Activated CD4-positive, CD25-positive, alpha-beta regulatory T cell treated with anti-CD3 and anti-CD28 coated beads, Interleukin-2, amount 50 U/mL, for 24 hours (primary cell): Measurements from ENCODE around the gene TRIP6.
A peak's percentile ranks its signal among the peaks of the same experiment; 100 is the strongest.
"Not testable (repeated sequence)": the region's sequence is repeated elsewhere in the genome, so short reads cannot be mapped to it uniquely, and the experiment has no call there.

ENCODE experiments used
- ATAC-seq, 2 donors: fragments of 150-1000 bp; cut with Tn5 transposase; one replicate each; pipeline ENCODE4 v1.10.0; 2021; ENCODE audit warnings: mild to moderate bottlenecking in 1 of 2, moderate library complexity in 1 of 2

The TRIP6 gene

DNA sequence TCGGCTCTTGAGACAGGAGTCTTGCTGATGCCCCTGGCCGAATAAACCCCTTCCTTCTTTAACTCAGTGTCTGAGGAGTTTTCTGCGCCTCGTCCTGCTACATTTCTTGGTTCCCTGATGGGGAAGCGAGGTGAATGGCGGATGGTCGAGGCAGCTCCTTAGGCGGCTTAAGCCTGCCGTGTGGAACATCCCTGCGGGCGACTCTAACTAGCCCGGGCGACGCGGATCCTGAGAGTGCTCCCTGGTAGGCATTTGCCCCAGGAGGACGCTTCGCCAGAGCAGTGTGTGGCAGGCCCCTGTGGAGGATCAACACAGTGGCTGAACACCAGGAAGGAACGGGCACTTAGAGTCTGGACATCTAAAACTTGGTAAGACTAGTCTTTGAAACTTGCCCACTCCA is 27.8 kb upstream of the TRIP6 start:
- no peak for ATAC-seq

GRCh38 chr7:100840470-100841100 is 26.6 kb upstream of the TRIP6 start:
- no peak for ATAC-seq

- ATAC-seq, result no peak
Observed at GRCh38 chr7:100847360-100847759, 19.8 kb upstream of the TRIP6 start.

GRCh38 chr7:100852048-100852872 is 14.9 kb upstream of the TRIP6 start, which contains the start of gene SLC12A9:
Gene SLC12A9 (plus strand): TSS chr7:100852713. CDS start chr7:100854198, 1,485 bp downstream.
- ATAC-seq, result peak; percentile 98 to 99

GRCh38 chr7:100854146-100854895 is 12.9 kb upstream of the TRIP6 start:
- ATAC-seq, result no peak

- not testable (repeated sequence) for ATAC-seq
Observed at GRCh38 chr7:100854899-100855298, 12.3 kb upstream of the TRIP6 start.

DNA sequence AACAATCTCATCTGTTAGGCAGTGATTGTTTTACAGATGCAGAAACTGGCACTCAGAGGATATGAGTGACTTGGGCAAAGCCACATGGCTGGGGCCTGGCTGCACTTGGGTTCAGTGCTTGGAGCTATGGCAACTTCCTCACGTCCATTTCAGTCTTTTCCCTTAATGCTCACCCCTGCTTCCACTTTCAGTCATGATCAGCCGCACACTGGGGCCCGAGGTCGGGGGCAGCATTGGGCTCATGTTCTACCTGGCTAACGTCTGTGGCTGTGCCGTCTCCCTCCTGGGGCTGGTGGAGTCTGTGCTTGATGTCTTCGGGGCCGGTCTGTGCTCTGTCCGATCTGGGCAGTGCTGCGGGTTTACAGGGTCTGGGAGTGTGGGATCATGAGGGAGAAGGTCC is 11.7 kb upstream of the TRIP6 start:
- ATAC-seq, result no peak

DNA sequence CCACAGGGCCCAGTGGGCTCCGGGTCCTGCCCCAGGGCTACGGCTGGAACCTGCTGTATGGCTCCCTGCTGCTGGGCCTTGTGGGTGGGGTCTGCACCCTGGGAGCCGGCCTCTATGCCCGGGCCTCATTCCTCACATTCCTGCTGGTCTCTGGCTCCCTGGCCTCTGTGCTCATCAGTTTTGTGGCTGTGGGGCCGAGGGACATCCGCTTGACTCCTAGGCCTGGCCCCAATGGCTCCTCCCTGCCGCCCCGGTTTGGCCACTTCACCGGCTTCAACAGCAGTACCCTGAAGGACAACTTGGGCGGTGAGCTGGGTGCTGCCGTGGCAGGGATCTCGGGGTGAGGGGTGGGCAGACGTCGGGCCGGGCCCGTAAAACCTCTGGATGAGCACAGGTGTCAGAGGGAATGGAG is 10.3 kb upstream of the TRIP6 start:
- ATAC-seq, result no peak

- no peak for ATAC-seq
Observed at GRCh38 chr7:100859856-100860255, 7.3 kb upstream of the TRIP6 start.

GRCh38 chr7:100860702-100861615 is 6.2 kb upstream of the TRIP6 start:
- no peak for ATAC-seq

DNA sequence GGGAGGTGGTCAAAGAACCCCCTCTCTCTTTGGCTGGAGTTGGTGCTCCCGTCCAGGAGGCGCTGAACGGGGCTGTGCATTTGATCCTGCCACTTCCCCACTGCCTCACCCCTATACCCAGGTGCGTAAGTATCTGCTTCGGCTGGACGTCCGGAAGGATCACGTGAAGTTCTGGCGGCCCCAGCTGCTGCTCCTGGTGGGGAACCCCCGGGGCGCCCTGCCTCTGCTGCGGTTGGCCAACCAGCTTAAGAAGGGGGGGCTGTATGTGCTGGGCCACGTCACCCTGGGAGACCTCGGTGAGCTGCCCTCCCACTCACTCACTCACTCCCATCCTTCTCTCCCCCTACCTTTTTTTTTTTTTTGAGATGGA is 5.6 kb upstream of the TRIP6 start:
- no peak for ATAC-seq

DNA sequence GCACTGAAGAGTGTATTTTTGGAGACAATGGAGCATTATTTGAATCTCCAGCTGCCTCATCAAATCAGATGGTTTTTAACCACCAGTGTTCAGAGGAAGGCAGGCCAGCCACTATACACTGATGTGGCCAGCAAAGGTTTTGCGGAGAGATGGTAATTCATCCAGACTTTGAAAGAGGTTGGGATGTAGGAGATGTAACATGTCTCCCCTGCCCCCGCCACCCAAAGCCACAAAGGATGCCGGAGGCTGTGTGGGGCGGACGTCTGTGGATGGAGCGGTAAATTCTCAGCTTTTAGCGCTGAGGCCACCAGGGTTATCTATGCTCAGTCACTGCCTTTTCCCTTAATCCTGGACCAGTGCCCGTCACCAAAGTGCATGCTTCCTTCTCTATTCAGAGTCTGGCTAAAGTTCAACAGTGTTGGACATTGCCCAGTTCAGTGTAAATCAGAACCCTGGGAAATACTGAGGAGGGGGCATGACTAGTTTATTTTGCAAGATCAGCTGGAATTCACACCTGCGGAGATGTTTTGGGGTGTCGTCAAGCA is 3.7 kb upstream of the TRIP6 start:
- ATAC-seq, result no peak

DNA sequence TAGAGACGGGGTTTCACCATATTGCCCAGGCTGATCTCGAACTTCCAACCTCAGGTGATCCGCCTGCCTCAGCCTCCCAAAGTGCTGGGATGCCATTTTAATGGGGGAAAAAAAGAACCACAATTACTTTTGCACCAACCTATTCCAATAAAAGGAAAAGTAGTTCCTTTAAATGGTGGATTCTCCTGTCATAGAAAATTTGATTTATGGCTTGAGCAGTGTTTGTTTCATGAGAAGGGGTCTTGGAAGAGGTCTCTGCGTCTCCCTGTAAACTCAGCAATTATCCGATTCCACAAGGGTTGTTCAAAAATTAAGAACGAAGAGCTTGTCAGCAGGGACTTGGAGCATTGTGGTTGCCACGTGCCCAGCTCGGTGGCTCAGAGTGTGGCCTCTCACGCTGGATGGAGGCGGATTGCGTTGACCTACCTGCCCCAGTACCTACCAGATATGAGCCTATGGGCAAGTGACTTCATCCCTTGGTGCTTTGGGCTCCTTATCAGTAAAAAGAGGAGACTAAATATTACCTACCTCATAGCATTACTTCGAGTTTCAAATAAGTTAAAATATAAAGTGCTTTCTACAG is 2.8 kb upstream of the TRIP6 start:
- ATAC-seq, result no peak

GRCh38 chr7:100865372-100865911 is 1.7 kb upstream of the TRIP6 start:
- ATAC-seq, result no peak

DNA sequence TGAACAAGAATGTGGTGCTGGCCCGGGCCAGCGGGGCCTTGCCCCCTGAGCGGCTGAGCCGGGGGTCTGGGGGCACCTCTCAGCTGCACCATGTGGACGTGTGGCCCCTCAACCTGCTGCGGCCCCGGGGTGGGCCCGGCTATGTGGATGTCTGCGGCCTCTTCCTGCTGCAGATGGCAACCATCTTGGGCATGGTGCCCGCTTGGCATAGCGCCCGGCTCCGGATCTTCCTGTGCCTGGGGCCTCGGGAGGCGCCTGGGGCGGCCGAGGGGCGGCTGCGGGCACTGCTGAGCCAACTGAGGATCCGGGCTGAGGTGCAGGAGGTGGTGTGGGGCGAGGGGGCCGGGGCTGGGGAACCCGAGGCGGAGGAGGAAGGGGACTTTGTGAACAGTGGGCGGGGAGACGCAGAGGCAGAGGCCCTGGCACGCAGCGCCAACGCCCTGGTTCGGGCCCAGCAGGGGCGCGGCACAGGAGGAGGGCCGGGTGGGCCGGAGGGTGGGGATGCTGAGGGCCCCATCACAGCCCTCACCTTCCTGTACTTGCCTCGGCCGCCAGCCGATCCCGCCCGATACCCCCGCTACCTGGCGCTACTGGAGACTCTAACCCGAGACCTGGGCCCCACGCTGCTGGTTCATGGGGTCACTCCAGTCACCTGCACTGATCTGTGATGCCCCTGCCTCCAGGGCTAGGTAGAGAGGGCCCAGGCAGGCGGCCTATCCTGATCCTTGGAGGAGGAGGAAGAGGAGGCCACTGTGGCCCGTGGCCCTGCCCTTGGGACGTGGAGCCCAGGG is 1.1 kb upstream of the TRIP6 start:
- ATAC-seq, result peak; percentile 39 to 47

GRCh38 chr7:100866729-100867039 is 503 bp upstream of the TRIP6 start:
- peak in 1 of 2 donors; percentile 18 for ATAC-seq

- ATAC-seq, result no peak
Observed at GRCh38 chr7:100867776-100868485, 744 bp downstream of the TRIP6 start.

- no peak for ATAC-seq
Observed at GRCh38 chr7:100873599-100874299, 6.6 kb downstream of the TRIP6 start.

DNA sequence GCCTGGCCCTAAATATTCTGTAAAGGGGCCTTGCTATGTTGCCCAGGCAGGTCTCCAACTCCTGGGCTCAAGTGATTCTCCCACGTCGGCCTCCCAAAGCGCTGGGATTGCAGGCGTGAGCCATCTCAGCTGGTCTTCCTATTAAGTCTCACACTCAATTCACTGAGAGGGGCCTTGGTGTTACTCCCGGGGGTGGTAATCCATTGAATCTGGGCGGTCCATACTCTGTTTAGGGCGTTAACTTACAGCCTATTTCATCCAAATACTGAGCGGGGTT is 7.1 kb downstream of the TRIP6 start:
- ATAC-seq, result no peak
